ENCODE data around the gene DDX25.
"Not testable (repeated sequence)": the region's sequence is repeated elsewhere in the genome, so short reads cannot be mapped to it uniquely, and the experiment has no call there.

Gene DDX25

DNA sequence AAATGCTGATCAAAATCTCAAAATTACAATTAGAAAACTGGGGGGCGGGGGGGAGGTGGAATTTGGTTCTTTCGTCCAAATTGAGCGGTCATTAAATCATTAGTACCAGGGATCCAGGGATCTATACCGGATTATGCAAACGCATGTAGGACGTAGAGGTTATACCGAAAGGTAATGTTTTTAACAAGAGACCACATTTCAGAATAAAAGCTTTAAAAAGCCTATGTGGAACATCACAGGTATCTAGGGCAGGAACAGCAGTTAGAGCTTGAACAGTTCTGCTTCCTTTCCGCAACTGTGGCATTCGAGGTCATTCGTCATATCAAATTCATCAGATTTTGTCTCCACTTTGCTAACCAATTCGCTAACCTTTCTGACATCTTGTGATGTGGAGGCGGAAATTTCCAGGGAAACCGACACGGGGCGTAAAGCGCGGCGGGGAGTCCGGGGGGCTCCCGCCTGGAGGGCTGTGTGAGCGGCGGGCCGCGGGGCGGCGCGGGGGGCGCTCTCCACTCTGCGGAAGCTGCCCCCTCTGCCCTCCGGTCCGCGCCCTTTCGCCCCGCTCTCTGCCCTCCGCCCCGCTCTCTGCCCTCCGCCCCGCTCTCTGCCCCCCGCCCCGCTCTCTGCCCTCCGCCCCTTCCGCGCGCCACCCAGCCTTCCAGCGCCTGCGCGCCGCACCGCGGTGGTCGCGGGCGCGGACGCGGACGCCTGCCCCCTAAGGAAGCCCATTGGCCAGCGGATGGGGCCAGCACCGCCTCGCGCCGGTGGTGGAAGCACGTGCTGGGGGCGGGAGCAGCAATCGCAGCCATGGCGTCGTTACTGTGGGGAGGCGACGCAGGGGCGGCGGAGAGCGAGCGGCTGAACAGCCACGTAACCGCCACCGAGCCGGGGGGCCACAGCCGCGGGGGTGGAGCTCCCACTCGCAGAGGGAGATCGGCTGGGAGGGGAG, at the start of gene DDX25:
DDX25 (plus strand) TSS at position 798 of the 949 bp plus-strand sequence; CDS start at position 808, 10 bp downstream.
- peak; percentile 83 for DNase-seq

DNA sequence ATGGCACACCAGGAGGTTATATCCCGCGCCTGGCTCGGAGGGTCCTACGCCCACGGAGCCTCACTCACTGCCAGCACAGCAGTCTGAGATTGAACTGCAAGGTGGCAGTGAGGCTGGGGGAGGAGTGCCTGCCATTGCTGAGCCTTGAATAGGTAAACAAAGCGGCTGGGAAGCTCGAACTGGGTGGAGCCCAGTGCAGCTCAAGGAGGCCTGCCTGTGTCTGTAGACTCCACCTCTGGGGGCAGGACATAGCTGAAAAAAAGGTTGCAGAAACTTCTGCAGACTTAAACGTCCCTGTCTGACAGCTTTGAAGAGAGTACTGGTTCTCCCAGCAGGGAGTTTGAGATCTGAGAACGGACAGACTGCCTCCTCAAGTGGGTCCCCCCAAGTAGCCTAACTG, 46.6 kb upstream of the DDX25 start:
- DNase-seq, result not testable (repeated sequence)

DNA sequence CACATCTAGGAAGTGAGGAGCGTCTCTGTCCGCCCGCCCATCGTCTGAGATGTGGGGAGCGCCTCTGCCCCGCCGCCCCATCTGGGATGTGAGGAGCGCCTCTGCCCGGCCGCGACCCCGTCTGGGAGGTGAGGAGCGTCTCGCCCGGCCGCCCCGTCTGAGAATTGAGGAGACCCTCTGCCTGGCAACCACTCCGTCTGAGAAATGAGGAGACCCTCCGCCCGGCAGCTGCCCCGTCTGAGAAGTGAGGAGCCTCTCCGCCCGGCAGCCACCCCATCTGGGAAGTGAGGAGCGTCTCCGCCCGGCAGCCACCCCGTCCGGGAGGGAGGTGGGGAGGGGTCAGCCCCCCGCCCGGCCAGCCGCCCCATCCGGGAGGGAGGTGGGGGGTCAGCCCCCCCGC, 41.5 kb upstream of the DDX25 start:
- not testable (repeated sequence) for DNase-seq

DNA sequence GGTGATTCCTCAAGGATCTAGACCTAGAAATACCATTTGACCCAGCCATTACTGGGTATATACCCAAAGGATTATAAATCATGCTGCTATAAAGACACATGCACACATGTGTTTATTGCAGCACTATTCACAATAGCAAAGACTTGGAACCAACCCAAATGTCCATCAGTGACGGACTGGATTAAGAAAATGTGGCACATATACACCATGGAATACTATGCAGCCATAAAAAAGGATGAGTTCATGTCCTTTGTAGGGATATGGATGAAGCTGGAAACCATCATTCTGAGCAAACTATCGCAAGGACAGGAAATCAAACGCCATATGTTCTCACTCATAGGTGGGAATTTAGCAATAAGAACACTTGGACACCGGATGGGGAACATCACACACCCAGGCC, 39.0 kb upstream of the DDX25 start:
- DNase-seq, result not testable (repeated sequence)

DNA sequence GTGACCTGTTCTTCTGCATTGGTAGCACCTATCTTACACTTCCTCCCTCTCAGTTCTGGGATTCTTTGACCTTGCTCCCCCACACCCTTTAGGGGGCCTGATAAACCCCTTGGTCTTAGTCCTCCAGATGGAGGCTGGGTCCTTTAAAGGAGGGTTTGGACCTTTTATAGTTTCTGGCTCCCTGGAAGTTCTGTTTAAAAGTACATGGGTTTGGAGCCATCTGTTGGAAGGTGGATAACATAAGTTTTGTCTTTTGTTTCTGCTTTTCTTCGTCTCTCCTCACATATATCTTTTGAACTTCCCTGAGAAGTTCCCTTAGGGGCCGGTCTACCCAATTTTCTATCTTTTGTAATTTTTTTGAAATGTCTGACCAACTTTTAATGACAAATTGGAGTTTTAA, 34.8 kb upstream of the DDX25 start:
- DNase-seq, result no peak

DNA sequence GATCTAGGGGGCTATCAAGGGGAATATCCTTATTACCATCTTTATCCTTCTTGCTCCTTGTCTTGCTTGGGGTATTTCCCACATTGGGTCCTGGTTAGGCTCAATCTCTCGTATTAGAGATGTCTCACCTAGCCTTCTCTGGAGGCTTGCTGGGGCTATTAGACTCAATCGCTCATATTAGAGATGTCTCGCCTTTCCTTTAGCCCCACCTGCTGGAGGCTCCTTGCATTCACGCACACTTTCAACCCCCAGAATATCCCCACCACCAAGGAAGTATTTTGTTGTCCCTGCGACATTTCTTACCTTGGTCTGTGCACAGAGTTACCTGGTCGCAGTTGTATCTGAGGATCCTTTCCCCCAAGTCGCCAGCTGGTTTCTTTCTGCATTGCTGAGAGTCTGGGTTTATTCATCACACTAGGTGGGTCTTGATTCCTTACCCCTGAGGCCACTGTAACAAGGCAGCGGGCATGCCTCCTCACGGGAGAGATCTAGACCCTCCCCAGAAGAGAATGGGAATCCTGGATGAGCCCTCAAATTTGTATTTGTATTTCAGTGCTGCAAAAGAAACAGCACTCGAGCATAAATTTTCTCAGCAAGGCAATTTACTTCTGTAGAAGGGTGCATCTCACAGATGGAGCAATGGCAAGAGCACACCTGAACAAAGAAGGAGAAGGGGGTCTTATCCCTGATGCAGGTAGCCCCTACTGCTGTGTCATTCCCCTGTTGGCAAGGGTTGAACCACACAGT, 32.7 kb upstream of the DDX25 start:
- DNase-seq, result peak; percentile 45

DNA sequence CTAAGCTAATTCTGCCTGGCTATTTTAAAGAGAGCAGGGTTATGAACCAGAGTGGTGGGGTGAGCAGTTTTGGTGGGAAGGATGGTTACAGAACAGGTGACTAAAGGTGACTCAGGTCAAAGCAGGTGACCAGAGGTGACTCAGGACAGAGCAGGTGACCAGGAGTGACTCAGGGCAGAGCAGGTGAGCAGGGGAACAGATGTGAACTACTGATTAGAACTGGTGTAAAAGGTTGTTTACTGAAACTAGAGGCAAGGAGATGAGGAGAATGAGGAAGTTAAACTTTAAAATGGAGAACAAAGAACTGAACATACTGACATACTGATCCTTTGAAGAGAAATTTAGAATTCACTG, 32.2 kb upstream of the DDX25 start:
- DNase-seq, result no peak

DNA sequence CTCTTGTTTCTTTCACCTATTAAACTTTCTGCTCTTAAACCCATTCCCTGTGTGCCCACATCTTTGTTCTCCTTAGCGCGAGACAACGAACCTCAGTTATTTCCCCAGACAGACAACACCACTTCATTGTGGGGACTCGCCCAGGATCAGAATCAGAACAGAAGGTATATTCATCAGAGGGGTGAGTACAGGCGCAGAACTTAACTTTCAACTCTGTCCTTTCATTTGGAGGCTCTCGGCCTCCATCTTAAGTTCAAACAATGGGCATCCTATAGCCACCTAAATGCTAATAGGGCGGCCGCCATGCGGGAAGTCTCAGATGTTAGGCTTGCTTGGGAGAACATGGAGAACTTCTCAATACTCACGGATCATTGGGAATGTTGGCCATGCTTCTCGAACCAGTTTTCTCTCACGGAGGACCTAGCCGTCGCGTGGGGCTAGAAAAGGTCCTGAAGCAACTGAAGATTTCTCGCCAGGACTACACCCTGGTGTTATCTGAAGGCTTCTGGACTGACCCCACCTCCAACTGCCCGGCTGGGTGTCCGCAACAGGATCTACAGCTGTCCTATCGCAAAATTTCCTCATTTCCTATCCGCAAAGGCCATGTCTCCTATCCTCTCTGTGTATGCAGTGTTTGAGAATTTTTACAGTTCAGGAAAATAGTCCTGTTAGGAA, 30.3 kb upstream of the DDX25 start:
- no peak for DNase-seq

DNA sequence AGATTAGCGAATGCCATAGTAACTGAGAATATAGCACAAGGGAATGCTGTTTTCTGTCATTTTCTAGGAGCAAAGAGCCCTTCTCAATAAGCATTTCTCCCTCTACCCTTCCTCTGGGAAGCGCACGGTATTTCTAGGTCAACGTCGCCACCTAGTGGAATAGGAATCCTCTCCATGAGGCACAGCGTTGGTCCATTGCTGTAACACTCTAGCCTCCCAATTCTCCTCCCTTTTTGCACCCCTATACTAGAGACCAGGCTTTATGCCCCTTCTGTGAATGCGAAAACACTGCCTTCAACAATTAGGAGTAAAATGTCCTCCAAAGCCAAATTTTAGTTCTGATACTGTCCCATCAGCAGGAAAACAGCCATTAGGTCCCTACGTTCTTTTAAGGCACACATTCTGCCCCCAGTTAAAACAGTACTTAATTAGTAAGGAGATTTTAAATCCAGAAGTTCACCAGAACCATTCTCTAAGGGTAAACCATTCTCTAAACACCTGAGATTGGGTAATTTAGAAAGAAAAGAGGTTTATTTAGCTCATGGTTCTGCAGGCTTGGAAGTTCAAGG, 29.7 kb upstream of the DDX25 start:
- DNase-seq, result peak; percentile 64

DNA sequence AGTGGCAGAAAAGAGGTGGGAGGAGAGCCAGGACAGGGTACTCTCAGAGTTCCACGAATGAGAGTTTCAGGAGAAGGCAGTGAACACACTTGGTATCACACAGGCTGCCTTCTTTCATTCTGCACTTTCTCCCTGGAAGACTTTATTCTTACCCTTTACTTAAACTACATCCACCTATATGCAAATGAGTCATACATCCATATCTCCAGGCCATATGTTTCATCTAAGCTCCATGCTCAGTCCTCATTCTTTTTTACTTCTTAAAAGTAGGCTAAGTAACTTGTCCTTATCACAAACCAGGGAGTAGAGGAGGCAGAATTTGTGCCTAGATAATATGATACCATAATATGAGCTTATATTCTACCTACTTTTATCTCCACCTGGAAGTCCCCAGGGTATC, 23.0 kb upstream of the DDX25 start:
- no peak for DNase-seq

DNA sequence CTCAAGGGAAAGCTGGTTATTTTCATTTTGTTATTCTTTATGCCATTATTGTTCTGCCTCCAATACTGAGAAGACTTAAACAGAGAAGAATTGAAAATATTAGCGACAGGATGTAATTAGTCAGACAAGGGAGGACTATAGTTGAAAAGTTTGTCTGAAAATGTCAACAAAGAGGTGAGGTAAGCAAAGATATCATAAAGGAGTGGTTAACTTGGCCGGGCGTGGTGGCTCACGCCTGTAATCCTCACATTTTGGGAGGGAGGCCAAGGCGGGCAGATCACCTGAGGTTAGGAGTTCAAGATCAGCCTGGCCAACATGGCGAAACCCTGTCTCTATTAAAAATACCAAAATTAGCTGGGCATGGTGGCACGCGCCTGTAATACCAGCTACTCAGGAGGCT, 20.9 kb upstream of the DDX25 start:
- no peak for DNase-seq

DNA sequence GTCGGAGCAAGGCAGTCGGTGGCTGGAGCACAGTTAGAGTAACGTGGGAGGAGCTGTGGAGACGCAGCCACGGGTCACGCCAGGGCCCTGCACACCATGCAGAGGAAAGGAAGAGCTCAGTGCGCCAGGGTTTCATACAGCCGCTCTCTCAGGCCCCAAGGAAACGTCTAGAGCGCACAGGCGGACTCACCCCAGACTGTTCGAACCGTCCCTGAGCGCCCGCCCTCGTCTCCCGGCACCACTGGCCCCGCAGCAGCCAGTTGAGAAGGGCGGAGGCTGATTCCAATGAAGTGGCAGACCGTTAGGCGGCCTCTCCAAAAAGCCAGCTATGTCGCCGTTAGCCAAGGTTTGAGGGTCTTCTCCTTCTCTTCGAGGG, 17.3 kb upstream of the DDX25 start:
- no peak for DNase-seq

DNA sequence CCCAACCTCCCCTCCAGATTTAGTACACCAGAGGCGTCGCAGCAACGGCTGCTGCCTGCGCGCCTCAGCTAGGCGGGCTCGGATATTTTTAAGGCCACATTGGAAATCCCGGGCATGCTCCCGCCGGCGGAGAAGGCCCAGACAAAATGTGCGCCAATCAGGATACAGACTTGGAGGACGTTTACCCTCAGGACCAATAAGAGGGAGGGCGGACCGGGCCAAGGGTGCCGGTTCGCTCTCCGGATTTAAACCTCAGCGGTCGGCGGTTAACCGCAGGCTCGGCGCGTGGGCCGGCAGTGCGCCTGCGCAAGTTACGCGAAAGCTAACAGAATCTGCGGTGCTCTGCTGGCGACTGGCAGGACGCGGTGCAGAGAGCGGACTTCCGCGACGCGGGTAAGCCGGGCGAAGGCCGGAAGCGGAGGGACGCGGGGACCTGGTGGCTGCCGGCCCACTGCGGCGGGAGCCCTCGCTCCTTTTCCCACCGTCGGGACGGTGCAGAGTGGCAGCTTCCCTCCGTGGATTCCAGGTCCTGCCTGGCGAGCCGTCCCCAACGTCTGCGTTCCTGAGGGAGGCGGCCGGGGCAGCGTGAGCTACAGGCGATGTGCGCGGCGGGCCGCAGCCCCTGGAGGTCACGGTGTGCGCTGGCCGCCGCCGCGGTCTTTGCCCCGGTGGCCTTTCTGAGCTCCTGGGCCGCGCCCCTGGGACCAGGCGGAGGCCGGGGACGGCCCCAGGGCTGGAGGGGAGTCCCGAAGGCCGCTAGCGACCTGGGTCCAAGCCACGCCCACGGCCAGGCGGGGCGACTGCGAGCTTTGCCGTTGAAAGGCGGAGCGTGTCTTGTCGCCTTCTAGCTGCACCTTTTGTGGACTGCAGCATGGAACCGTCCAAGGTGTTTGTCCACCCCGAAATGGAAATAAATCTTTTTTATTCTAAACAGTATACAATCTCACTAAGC, 16.7 kb upstream of the DDX25 start, which contains the start of gene HYLS1:
HYLS1 (plus strand) TSS at position 296 of the 952 bp plus-strand sequence. CDS start 11,701 bp downstream, outside the sequence.
- peak; percentile 96 for DNase-seq

DNA sequence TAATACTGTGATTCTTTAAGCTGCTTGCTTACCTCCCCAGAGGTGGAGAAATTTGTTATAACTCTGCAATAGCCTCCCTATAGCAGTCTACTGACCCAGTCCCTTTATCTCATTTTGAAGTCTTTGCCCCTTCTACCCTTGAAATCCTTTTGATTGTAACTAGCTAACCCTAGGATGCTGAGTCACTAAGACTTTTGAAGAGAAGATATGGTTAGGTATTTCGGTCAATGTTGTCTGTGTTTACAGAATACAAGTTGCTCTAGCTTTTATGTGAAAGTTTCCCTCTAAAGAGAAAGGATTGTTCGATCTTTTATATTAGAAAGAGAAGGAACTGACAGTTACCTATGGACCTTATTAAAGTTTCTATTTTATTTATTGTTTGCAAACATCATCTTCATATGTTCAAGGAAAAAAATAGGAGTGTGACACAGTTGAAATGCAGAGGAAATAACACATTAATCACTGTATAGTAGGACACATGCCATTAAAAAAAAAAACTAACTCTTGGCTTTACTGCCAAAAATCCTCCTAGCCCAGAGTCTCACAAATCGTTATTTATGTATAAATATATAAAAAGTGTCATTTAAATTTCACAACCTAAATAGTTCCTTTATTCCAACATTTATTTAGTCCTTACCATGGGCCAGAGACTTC, 13.7 kb upstream of the DDX25 start:
- no peak for DNase-seq

DNA sequence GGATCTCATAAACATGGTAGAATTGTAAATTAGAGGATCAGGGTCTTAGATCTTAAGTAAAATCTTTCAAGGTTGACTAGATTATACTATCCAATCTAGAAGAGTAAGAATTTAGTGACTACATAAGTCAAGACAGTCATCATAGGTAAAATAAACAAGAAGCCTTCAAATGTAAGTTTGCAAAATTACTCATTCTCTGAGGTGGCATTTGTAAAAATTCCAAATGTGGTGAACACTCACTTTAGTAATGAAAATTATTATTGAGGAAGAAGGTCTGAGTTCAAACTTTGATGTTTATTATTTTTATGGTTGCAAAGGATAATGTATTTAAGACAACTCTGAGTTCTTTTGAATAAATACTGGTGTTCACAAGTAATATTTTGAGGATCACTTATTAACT, 12.2 kb upstream of the DDX25 start:
- DNase-seq, result no peak

DNA sequence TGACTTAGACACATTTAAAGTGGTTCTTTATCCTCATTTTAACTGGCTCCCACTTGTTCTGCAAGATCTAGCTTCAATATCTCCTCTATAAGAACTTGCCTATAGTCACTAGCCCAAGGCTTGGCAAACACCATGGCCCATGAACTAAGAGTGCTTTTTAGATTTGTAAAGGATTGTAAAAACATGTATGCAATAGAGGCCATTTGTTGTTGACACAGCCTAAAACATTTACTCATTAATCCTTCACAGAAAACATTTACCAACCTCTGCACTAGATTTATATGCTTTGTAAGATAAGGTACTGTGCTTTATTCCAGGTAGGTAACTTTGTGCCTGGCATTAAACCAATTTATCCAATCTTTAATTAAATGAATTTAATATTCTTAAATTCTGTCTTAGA, 11.3 kb upstream of the DDX25 start:
- DNase-seq, result no peak

DNA sequence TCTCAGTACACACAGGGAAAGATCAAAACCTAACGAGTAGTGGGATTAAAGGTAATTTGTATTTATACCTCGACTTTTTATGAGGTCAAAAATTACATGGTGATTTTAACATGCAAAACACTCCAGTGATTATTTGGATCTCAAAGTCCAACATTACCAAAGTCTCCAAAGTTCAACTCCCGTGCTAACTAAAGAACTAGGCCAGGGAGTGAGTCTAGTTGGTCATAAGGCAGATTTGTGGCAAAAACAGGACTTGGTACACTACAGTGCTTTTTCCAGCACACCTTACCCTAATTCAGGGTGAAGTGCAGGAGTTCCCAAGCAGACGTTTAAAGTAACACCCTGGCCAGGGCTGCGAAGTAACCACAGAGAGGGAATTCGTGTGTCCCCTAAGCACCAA, 2.4 kb upstream of the DDX25 start:
- DNase-seq, result no peak

DNA sequence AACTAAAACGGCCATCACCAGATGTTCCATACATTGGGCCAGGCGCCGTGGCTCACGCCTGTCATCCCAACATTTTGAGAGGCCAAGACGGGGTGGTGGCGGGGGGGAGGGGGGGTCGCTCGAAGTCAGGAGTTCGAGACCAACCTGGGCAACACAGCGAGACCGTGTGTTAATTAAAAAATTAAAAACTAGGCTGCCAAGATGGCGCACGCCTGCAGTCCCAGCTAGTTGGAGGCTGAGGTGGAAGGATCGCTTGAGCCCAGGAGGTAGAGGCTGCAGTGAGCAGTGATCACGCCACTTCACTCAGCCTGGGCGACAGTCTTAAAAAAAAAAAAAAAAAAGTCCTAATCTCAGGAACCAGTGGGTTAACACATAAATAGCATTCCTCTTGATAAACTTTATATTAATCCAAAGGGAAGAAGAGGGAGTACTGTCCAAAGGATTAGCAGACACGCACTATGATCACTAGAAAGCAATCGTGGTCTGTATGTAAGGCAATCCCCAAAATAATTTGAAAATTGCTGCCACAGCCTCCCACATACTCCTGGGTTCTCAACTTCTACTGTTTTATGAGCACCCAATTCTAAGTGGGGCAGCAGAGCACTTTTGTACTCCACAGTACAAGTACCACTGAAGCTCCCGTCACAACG, 1.9 kb upstream of the DDX25 start:
- DNase-seq, result no peak

DNA sequence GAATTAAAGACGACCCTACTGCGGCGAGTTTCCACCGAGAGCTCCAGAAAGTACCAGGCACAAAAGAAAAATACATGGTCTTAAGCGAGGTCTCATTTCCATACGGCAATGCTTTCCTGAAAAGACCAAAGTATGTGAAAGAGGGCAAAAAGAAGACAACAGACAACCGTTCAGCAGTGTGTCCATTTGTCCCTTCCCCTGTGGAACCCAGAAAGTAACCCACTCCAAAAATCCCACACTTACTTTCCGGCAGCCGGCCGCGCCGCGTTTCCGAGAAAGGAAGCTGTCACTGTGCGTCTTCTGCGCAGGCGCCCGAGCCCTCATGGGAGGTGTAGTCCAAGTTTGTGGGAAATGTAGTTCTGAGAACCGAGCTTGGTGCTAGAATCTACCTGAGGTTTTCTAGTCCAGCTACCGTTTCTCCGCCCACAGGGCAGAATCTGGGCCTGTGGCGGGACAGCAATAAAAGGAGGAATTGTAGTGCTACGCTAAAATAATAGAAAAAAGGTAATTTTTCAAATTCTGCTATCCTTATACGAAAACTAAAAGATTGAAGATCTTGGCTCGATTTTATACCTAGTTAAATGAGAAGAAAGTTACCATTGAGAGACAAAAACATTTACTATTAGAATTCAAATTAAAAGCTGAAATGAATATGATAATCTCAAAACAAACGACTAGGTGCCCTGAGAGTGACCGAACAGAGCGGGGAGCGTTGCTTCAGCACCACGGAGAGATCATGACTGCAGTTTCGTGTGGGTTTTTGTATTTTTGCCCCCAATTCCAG, 1.2 kb upstream of the DDX25 start, which contains the start of gene PUS3:
PUS3 (minus strand) TSS at position 280 of the 784 bp plus-strand sequence. CDS start 6,922 bp downstream, outside the sequence.
- DNase-seq, result peak; percentile 88

DNA sequence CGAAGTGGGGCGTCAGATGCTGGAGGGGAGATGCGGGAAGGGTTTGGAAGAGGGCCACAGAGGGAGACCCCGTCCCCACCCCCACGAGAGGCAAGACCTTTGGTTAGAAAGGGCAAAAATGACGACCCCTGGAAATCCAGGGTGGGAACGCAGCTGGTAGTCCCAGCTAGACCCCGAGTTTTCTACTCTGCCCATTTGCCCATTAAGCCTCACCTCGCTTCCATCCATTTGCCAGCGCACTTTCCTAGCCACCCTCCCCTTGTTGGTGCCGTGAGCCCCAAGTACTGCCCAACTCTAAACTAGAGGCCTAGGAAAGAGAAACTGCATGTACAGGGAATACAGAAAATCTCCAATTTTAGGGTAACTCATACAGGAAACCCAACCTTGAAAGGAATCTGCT, 370 bp downstream of the DDX25 start:
- DNase-seq, result no peak

Measured in retina (tissue), 1 donor.